NB4 (cell line): Measurements from ENCODE around the gene CDR2.

Experiments used
- DNase-seq: peaks from one replicate; pipeline ENCODE4 v3.0.0; 2010; ENCODE audit warnings: low read depth
- H3K4me3 ChIP-seq: one replicate; pipeline ENCODE4 v1.5.1; 2011; ENCODE audit warnings: mild to moderate bottlenecking, low read depth, low read length, moderate library complexity
- CTCF ChIP-seq: IDR thresholded peaks from one replicate; pipeline ENCODE4 v1.5.1; 2012; ENCODE audit warnings: low read depth, low read length
- MAX ChIP-seq: IDR thresholded peaks from 2 replicates; pipeline ENCODE4 v1.6.1; 2011; ENCODE audit warnings: low read depth, low read length
- MYC ChIP-seq: IDR thresholded peaks from 2 replicates; pipeline ENCODE4 v1.6.1; 2011; ENCODE audit warnings: low read depth, low read length
- POLR2A ChIP-seq: IDR thresholded peaks from 2 replicates; pipeline ENCODE4 v1.6.1; 2011; ENCODE audit warnings: mild to moderate bottlenecking; ENCODE audit not compliant: insufficient read length; ENCODE audit errors: extremely low read depth

CDR2 gene

DNA sequence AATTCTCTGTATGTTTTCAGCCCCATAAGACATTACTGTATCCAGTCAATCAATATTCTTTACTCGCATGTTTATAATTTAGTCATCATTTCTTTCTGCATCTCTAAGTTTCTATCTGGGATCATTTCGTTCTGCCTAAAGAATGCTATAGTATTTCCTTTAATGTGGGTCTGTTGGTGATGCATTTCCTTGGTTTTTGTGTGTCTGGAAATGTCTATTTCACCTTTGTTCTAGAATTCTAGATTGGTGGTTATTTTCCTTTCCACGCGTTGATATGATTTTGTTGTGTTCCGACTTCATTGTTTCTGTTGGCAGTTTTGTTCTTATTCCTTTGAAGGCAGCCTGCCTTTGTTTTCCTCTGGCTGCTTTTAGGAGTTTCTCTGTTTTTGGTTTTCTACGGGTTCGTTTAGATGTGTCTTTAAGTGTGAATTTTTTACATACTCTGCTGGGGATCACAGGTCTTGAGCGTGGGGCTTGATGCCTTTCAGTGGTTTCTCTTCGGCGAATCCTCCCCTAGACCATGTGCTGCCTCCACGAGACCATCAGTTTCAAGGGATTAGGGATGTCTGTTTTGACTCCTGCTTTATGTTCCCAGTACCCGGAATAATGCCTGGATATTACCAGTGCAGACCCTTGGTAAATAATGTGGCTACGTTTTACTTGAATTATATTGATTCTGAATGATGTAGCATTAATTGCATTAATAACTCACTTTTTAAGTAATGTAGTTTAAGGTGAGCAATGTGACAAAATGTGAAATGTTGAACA lies 53.7 kb downstream of the CDR2 start:
- no peak for DNase-seq
- TF ChIP-seq MYC = no peak
- no peak for TF ChIP-seq CTCF
- TF ChIP-seq MAX = no peak; the same call in 1 of the 2 replicates
- TF ChIP-seq POLR2A = no peak
- H3K4me3 ChIP-seq = no peak overlapping the region

DNA sequence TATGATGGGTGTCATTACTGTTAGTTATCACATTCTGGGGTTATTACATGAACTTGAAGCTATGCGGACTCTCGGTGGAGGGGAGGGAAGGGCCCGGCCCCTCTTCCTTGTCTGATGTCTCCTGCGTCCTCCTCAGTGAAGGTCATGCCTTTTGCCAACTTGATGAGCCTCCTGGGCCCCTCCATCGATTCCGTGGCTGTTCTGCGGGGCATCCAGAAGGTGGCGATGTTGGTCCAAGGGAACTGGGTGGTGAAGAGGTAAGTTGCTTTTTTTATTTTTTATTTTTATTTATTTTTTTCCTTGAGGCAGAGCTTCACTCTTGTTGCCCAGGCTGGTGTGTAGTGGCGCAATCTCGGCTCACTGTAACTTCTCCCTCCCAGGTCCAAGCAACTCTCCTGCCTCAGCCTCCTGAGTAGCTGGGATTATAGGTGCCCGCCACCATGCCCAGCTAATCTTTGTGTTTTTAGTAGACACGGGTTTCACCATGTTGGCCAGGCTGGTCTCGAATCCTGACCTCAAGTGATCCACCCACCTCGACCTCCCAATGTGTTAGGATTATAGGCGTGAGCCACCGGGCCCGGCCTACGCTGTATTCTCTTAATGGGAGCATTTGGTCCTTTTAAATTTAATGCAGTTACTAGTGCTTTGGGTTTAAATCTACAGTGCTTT lies 55.6 kb downstream of the CDR2 start:
- TF ChIP-seq CTCF = peak; percentile 65
- TF ChIP-seq MAX = no peak
- peak; percentile 58 for DNase-seq
- no peak overlapping the region for H3K4me3 ChIP-seq

GRCh38 chr16:22317625-22318024 lies 56.8 kb downstream of the CDR2 start:
- DNase-seq = no peak
- H3K4me3 ChIP-seq = no peak overlapping the region
- no peak for TF ChIP-seq MAX
- TF ChIP-seq MYC = no peak
- TF ChIP-seq POLR2A = no peak
- no peak for TF ChIP-seq CTCF

DNA sequence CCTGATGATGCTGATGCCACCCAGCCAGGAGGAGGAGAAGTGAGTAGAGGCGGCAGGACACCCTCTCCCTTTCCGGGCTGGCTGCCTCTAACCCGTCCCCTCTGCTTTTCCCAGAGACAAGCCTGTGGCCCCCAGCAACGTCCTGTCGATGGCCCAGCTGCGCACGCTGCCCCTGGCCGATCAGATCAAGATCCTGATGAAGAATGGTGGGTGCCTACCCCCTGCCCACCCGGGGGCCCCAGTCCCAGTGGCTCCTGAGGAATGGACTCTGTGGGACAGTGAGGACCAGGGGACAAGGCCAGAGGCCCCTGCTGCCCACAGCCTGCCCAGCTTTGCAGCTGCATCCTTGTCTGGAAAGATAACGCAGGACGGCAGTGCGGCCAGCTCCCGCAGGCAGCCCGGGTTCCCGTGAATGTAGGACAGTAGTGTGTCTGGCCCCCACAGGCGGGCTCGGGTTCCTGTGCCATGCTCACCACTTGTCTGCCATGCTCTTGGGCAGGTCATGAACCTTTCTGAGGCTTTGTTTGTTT lies 57.4 kb downstream of the CDR2 start:
- H3K4me3 ChIP-seq = no peak overlapping the region
- no peak for DNase-seq
- TF ChIP-seq MAX (no peak), MYC (no peak), CTCF (no peak), POLR2A (no peak)

DNA sequence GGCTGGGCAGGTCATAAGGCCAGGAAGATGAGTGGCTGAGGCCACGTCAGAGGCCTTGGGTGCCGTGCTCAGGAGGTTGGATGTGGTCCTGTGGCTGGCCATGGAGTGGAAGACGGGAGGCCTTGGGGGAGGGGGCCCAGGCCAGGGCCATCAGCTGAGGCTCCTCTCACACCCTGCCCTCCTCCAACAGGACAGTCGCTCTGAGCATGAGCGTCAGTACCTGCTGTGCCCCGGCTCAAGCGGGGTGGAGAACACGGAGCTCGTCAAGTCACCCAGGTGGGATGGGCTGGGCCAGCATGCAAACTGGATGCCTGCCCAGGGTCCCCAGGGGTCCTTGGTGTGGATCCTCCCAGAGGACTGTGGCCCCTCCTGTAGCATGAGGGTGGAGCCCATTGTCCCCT lies 58.0 kb downstream of the CDR2 start:
- TF ChIP-seq MAX = no peak
- no peak for TF ChIP-seq MYC
- no peak for TF ChIP-seq POLR2A
- TF ChIP-seq CTCF = no peak
- no peak overlapping the region for H3K4me3 ChIP-seq
- DNase-seq = no peak

DNA sequence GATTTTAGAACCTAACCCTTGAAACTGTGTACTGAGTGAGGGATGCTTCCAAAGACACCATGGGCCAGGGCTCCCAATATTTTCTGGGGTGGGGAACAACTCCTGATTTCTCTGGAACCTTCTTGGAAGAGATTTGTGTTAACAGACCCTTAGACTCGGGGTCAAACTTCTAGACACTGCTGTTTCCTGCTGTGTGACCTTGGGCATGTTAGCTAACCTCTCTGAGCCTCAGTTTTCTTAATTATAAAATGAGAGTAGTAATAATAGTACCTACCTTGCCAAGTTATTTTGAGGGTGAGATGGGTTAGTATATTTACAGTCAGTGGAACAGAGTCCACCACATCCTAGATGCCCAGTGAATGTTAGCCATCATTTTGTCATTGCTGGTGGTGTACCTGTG lies 58.4 kb downstream of the CDR2 start:
- TF ChIP-seq POLR2A (no peak), MYC (no peak), MAX (no peak), CTCF (no peak)
- H3K4me3 ChIP-seq = no peak overlapping the region
- no peak for DNase-seq
